ENCODE measurements around the gene RNF113B.
A peak's percentile ranks its signal among the peaks of the same experiment; 100 is the strongest.

Gene RNF113B

DNA sequence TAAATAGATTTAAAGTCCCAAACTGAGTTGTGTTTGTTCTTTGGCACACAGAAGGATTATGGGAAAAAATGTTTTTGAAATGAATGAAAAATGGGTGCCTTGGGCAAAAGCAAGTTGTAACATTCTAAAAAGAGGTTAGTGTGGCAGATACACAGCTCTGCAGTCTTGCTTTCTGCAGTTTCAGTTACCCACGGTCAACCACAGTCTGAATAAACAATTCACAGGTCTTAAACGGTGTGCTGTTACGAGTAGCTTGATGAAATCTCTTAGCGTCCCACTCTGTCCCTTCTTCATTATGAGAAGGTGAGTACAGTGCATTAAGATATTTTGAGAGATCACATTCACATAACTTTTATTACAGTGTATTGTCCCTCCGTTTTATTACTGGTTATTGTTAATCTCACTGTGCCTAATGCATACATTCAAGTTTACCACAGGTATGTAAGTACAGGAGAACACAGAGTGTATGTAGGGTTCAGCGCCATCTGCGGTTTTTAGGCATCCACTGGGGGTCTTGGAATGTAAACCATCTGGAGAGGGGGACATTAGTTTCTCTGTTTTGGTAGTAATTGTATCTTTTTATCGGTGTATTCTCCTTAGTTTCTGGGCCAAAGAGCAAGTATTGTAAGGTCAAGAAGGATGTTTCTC is 26.1 kb downstream of the RNF113B start:
- Histone ChIP-seq H3K27me3 (ENCODE audit: low read depth) (no peaks in the 10 kb centered on the region), H3K36me3 (replicated peaks) (no peaks in the 10 kb centered on the region), H3K9me3 (no peaks in the 10 kb centered on the region), H3K4me1 (peaks cover 22% of the 10 kb centered on the region), H3K4me3 (no peak overlapping the region)
- DNase-seq (ENCODE audit: low spot score in 2 of 2), result no peak
- in situ Hi-C loops (cut with MboI; ENCODE audit: low sequenced_read_pairs), result no loop called here

DNA sequence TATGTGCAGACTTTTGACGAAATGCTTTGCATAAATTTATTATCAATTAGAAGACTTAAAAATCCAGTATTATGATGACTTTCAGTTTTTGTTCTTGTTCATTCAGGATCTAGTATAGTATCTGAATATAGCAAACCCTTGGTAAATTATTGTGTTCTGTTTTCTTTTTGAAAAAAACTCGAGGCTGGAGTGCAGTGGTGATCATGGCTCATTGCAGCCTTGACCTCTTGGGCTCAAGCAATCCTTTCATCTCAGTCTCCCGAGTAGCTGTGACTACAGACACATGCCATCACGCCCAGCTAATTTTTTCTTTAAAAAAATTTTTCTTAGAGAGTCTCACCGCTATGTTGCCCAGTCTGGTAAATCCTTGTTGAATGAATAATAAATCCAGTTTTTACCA is 29.5 kb downstream of the RNF113B start:
- in situ Hi-C loops (cut with MboI; ENCODE audit: low sequenced_read_pairs), result loop anchor here (25.0 kb wide), 1 partner anchor 540 kb away; no protein-coding TSS in a partner anchor
- no peak overlapping the region for H3K4me3 ChIP-seq

DNA sequence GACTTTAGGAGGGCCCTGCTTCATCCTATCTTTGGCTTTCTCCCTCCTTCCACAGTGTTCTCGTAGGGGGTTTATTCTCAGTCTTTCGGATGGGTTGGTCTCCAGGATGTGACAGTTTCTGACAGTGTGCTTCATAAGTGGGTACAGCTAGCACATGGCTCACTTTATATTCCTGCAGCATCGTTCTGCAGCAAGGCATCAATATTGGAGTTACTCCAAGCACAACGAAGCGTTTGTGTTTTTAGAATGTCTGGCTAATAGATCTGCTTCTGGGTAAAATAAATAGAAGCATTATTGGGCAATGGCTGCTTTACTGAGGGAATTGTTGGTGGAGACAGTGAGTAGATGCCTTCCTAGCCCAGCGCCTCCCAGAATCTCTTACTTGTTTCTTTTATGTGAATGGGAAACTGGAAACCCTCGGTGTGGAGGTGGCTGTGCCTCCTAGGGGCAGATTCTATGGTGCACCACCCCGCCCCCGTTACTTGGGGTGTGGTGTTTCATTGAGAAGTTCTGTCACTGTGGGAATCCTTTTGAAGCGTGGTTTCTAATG is 32.2 kb downstream of the RNF113B start:
- H3K27me3 ChIP-seq (ENCODE audit: low read depth), result no peaks in the 10 kb centered on the region
- H3K36me3 ChIP-seq (replicated peaks), result no peaks in the 10 kb centered on the region
- H3K4me1 ChIP-seq, result peaks cover 34% of the 10 kb centered on the region
- DNase-seq (ENCODE audit: low spot score in 2 of 2), result peak; percentile 73 to 84
- in situ Hi-C loops (cut with MboI; ENCODE audit: low sequenced_read_pairs), result loop anchor here (25.0 kb wide), 1 partner anchor 542 kb away; no protein-coding TSS in a partner anchor
- H3K9me3 ChIP-seq, result no peaks in the 10 kb centered on the region
- peak overlapping the region; percentile 42 for H3K4me3 ChIP-seq

More for the DNA sequence above, 29.5 kb downstream of the RNF113B start:
- no peak for DNase-seq (ENCODE audit: low spot score in 2 of 2)
- Histone ChIP-seq H3K4me1 (peaks cover 35% of the 10 kb centered on the region), H3K9me3 (no peaks in the 10 kb centered on the region), H3K27me3 (ENCODE audit: low read depth) (no peaks in the 10 kb centered on the region), H3K36me3 (replicated peaks) (no peaks in the 10 kb centered on the region)

DNA sequence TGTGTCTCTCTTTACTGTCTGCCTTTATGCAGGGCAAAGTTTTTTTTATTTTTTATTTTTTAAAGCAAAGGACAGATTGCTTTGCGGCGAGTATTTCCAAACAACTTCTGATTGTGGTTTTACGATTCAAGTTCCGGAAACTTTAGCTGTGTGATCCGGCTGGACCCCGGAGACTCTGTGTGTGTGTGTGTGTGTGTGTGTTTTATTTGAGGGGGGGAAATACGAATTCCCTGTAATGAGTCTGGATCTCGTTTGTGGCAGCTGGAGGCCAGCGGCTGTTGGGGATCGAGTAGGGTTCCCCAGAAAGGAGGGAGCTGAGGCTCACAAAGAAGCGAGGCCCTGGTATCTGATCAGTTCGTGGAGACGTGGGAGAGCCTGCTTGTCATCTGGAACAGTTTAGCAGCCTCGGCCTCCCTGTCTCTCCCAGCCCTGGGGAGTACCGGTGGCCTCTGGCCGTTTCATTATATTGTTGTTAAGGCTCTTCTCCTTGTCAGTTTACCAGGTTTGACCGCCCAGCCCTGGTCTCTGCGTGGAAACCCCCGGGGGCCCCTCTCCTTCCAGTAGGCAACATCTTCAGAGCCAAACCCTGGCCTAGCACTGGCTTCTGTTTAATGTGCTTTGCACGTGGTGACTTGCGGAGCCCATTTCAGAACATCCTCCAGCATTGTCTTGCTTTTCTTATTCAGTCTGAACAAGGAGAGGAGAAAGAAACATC is 32.9 kb downstream of the RNF113B start:
- peak overlapping the region; percentile 42 for H3K4me3 ChIP-seq
- H3K4me1 ChIP-seq, result peaks cover 34% of the 10 kb centered on the region
- H3K36me3 ChIP-seq (replicated peaks), result no peaks in the 10 kb centered on the region
- peak; percentile 13 to 33 for DNase-seq (ENCODE audit: low spot score in 2 of 2)
- no peaks in the 10 kb centered on the region for H3K27me3 ChIP-seq (ENCODE audit: low read depth)
- in situ Hi-C loops (cut with MboI; ENCODE audit: low sequenced_read_pairs), result loop anchor here (25.0 kb wide), 1 partner anchor 543 kb away; no protein-coding TSS in a partner anchor
- no peaks in the 10 kb centered on the region for H3K9me3 ChIP-seq

DNA sequence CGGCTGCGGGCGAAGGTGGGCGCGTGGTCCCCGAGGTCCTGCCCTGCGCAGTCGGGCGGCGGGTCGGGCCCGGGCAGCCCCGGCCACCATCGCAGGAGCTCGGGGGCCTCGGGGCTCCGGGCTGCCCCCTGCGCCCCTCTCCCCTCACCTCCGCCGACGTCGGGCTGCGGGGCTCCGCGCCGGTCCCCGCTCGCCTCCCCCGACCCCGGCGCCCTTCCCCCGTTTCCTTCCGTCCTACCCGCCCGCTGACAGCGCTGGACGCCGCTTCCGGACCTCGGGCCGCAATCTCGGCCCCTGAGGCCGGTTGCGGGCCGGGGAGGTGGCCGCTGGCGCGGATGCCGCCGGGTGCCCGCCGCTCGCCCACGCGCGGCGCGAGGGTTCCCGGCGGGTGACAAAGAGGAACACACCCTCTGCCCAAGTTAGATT is 33.5 kb downstream of the RNF113B start:
- no peaks in the 10 kb centered on the region; the same call in 1 of the 2 replicates for H3K27me3 ChIP-seq (ENCODE audit: low read depth)
- H3K4me1 ChIP-seq, result peaks cover 34% of the 10 kb centered on the region
- H3K36me3 ChIP-seq (replicated peaks), result no peaks in the 10 kb centered on the region
- in situ Hi-C loops (cut with MboI; ENCODE audit: low sequenced_read_pairs), result loop anchor here (25.0 kb wide), 1 partner anchor 544 kb away; no protein-coding TSS in a partner anchor
- no peaks in the 10 kb centered on the region for H3K9me3 ChIP-seq
- peak overlapping the region; percentile 42 for H3K4me3 ChIP-seq
- DNase-seq (ENCODE audit: low spot score in 2 of 2), result peak in 1 of 2 experiments; percentile 16

DNA sequence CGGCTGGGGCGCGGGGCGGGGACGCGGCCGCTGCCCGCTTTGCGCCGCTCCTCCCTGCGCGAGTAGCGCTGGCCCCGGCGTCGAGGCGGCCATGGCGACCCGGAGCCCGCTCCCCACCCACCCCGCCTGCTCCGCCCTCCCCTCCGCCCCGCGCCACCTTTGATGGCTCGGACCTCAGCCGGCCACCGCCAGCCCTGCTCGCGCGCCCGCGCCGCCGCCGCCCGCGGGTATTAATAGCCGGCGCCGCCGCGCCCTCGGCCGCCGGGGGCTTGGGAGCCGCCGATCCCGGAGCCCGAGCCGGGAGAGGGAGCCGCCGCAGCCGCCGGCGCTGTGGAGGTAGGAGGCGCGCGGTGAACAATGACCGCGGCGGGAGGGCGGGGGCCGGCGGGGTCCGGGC is 33.9 kb downstream of the RNF113B start:
- Histone ChIP-seq H3K4me3 (peak overlapping the region; percentile 42; the same call in 1 of the 2 replicates), H3K4me1 (peaks cover 34% of the 10 kb centered on the region), H3K9me3 (no peaks in the 10 kb centered on the region), H3K36me3 (replicated peaks) (no peaks in the 10 kb centered on the region), H3K27me3 (ENCODE audit: low read depth) (no peaks in the 10 kb centered on the region; the same call in 1 of the 2 replicates)
- peak in 1 of 2 experiments; percentile 74 for DNase-seq (ENCODE audit: low spot score in 2 of 2)
- in situ Hi-C loops (cut with MboI; ENCODE audit: low sequenced_read_pairs), result loop anchor here (25.0 kb wide), 1 partner anchor 544 kb away; no protein-coding TSS in a partner anchor

DNA sequence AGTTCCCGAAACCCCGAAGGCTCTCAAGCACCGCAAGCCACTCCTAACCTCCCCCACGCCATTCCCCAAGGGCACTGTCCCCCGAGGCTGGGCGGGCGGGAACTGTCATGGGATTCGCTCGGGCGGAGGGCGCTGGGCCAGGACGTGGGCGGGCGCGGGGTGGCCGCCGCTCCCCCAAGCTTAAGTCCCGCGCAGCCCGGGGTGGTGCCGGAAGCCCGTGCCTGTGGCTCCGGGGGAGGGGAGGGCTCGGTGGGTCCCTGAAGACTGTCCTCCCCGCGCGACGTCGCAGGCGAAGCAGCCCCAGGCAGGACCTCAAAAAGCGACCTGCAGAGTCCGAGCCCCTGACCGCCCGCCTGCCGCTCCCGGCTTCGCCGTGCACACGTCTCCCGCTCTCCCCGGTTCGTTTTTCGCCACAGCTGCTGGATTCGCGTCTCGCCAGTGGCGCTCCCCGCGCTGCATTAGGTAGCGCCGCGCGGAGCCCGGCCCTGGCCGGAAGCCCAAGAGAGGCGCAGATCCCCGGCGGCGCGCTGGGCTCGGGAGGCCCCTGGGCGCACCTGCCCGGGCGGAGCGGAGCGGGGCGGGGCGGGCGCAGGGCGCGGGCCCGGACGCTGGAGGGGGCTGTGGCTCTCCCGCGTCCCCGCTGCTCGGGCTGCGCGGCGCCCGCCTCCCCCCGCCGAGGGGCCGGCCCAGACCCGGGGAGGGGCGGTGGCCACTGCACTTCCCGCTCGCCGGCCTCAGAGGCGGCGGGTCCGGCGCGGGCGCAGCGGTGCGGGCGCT is 34.5 kb downstream of the RNF113B start, which contains the start of gene FARP1:
Gene FARP1 (plus strand): TSS at position 715 of the 777 bp plus-strand sequence. CDS start 70,149 bp downstream, outside the sequence.
- Histone ChIP-seq H3K4me3 (peak within 1 kb of the TSS; percentile 45), H3K9me3 (no peaks in the 10 kb centered on the region), H3K36me3 (replicated peaks) (no peaks in the 10 kb centered on the region), H3K27me3 (ENCODE audit: low read depth) (no peaks in the 10 kb centered on the region; the same call in 1 of the 2 replicates), H3K4me1 (peaks cover 30% of the 10 kb centered on the region)
- in situ Hi-C loops (cut with MboI; ENCODE audit: low sequenced_read_pairs), result loop anchor here (25.0 kb wide), 1 partner anchor 545 kb away; no protein-coding TSS in a partner anchor
- peak; percentile 63 to 84 for DNase-seq (ENCODE audit: low spot score in 2 of 2)

DNA sequence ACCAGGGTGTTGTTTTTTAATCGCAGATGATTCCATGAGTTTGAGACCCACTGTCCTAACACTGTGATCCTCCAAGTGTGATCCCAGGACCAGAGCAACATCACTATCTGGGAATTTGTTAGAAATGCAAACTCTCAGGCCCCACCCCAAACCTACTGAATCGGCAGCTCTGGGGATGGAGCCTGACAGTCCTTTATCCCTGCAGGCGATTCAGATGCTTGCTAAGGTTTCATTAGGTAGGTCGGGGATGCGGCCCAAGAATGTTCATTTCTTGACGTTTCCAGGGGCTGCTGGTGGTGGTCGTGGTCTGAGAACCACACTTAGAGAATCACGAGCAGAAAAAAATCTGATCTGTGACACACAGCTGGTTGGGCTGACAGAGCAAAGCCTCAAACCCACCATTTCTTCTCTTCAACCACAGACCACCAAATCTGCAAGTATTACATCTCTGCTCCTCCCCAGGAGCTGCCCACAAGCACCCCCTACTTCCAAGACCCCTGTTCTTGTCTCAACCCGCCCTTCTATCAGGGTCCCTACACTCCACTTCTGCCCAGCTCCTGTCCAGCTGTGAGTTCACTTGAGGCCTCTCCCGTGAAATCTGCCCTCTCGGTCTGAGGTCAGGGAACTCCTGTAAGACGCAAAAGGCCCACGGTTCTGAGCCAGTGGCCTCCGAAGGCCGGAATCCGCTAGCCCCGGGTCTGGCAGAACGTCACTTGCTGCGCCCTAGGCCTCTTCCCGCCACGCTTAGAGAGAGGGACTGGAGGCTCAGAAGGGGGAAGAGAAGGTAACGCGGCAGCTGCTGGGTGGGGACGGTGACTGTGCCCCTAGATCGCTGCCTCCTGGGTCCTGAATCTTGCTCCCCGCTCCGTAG is 35.3 kb downstream of the RNF113B start:
- H3K9me3 ChIP-seq, result no peaks in the 10 kb centered on the region
- H3K27me3 ChIP-seq (ENCODE audit: low read depth), result no peaks in the 10 kb centered on the region; the same call in 1 of the 2 replicates
- H3K36me3 ChIP-seq (replicated peaks), result no peaks in the 10 kb centered on the region
- peak overlapping the region; percentile 45 for H3K4me3 ChIP-seq
- peaks cover 22% of the 10 kb centered on the region for H3K4me1 ChIP-seq
- no peak for DNase-seq (ENCODE audit: low spot score in 2 of 2)
- in situ Hi-C loops (cut with MboI; ENCODE audit: low sequenced_read_pairs), result loop anchor here (25.0 kb wide), 1 partner anchor 546 kb away; no protein-coding TSS in a partner anchor

DNA sequence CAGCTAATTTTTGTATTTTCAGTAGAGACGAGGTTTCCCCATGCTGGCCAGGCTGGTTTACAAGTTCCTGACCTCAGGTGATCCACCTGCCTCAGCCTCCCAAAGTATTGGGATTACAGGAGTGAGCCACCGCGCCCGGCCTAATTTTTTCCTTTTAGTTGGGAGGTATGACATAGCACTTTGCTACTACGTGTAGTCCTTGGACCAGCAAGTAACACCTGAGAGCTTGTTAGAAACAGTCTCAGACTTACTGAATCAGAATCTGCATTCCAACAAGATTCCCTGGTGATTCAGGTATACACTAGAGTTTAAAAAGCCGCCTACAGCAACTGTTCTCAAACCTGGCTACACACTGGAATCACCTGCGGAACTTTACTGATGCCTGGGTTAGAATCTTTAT is 36.0 kb downstream of the RNF113B start:
- Histone ChIP-seq H3K9me3 (no peaks in the 10 kb centered on the region), H3K4me3 (no peak overlapping the region)

DNA sequence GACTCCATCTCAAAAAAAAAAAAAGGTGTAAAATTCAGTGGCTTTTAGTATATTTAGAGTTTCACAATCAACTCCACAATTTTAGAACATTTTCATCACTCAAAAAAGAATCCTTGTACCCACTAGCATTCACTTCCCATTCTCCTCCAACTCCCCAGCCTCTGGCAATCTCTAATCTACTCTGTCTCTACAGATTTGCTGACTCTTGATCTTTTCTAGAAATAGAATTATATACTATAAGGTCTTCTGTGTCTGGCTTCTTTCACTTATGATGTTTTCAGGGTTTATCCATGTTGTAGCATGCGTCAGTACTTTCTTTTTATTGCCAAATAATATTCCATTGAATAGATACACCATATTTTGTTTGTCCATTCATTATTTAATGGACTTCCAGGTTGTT is 42.2 kb downstream of the RNF113B start:
- H3K9me3 ChIP-seq, result no peaks in the 10 kb centered on the region
- H3K36me3 ChIP-seq (replicated peaks), result no peaks in the 10 kb centered on the region
- H3K4me3 ChIP-seq, result no peak overlapping the region
- no peak for DNase-seq (ENCODE audit: low spot score in 2 of 2)
- peaks cover 11% of the 10 kb centered on the region for H3K4me1 ChIP-seq
- in situ Hi-C loops (cut with MboI; ENCODE audit: low sequenced_read_pairs), result loop anchor here (25.0 kb wide), 1 partner anchor 552 kb away; no protein-coding TSS in a partner anchor
- peaks cover 21% of the 10 kb centered on the region for H3K27me3 ChIP-seq (ENCODE audit: low read depth)

More for the DNA sequence above, 36.0 kb downstream of the RNF113B start:
- in situ Hi-C loops (cut with MboI; ENCODE audit: low sequenced_read_pairs), result loop anchor here (25.0 kb wide), 1 partner anchor 546 kb away; no protein-coding TSS in a partner anchor
- Histone ChIP-seq H3K36me3 (replicated peaks) (no peaks in the 10 kb centered on the region), H3K4me1 (peaks cover 17% of the 10 kb centered on the region), H3K27me3 (ENCODE audit: low read depth) (peaks cover 3% of the 10 kb centered on the region; the same call in 1 of the 2 replicates)
- DNase-seq (ENCODE audit: low spot score in 2 of 2), result no peak

DNA sequence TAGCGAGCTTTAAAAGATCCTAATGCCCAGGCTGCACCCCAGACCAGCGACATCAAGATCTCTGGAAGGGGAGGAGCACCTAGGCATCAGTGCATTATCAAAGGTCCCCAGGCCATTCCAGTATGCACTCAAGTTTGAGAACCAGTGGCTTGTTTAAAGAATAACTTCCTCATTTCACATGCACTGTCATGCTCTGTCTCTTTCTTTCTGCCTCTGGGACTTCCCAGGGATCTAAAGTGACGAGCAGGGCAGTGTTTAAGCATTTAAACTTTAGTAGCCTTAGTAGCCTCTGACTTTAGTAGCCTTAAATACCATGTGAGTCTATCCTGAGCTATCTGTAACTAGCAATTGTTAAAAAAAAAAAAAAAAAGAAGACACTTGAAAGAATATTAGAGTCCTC is 43.1 kb downstream of the RNF113B start:
- no peak for DNase-seq (ENCODE audit: low spot score in 2 of 2)
- Histone ChIP-seq H3K36me3 (replicated peaks) (no peaks in the 10 kb centered on the region), H3K4me1 (peaks cover 11% of the 10 kb centered on the region), H3K9me3 (no peaks in the 10 kb centered on the region), H3K27me3 (ENCODE audit: low read depth) (peaks cover 21% of the 10 kb centered on the region), H3K4me3 (no peak overlapping the region)
- in situ Hi-C loops (cut with MboI; ENCODE audit: low sequenced_read_pairs), result loop anchor here (25.0 kb wide), 1 partner anchor 553 kb away; no protein-coding TSS in a partner anchor

Measured in HAP-1 (cell line).